ENCODE data around the gene BCL6. TPM values are rescaled to one million over a fixed set of nuclear protein-coding genes. Genes with fewer than 3 reads are reported as not detected.

Gene BCL6
- total and polyA plus RNA-seq, 2 of the 8 experiments (the other 6 are each of a cell fraction or from before 2014, with no cell fraction given): 5.7 to 10.4 TPM

DNA sequence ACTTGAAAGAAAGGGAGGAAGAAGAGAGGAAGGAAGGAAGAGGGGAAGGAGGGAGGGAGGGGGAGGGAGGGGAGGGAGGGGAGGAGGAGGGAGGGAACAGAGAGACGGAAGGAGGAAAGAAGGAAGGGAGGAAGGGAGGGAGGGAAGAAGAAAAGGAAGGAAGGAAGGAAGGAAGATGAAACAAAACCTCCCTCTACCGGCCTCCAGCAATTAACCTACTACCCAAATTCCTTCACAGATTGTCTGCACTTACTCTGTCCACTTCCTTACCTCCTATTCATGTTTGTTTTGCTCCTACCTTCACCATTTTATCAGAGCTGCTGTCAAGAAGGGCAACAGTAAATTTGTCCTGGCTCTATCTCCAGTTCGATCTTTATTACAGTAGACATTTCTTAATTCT, 44.6 kb upstream of the BCL6 start (continued):
- no peak for TF ChIP-seq CBX8 (IDR thresholded peaks at IDR 0.05; ENCODE audit: borderline replicate concordance, low read depth, low read length)
- TF ChIP-seq FOSL1 (IDR thresholded peaks at IDR 0.05; ENCODE audit: insufficient read depth, low read depth, low read length): no peak
